ENCODE results near the gene PRRT3.

DNA sequence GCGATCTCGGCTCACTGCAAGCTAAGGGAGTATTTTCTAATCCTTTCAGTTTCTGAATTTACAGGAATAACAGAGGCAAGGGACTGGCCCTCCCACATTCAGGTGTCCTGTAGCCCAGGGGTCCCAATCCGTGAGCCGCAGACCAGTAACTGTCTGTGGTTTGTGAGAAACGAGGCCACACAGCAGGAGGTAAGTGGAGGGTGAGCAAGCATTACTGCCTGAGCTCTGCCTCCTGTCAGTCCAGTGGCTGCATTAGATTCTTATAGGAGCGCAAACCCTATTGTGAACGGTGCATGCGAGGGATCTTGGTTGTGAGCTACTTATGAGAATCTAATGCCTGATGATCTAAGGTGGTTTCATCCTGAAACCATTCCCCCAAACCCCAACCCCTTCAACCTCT lies 40.3 kb downstream of the PRRT3 start:
- TF ChIP-seq, protein P1, sequence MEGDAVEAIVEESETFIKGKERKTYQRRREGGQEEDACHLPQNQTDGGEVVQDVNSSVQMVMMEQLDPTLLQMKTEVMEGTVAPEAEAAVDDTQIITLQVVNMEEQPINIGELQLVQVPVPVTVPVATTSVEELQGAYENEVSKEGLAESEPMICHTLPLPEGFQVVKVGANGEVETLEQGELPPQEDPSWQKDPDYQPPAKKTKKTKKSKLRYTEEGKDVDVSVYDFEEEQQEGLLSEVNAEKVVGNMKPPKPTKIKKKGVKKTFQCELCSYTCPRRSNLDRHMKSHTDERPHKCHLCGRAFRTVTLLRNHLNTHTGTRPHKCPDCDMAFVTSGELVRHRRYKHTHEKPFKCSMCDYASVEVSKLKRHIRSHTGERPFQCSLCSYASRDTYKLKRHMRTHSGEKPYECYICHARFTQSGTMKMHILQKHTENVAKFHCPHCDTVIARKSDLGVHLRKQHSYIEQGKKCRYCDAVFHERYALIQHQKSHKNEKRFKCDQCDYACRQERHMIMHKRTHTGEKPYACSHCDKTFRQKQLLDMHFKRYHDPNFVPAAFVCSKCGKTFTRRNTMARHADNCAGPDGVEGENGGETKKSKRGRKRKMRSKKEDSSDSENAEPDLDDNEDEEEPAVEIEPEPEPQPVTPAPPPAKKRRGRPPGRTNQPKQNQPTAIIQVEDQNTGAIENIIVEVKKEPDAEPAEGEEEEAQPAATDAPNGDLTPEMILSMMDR (conservative IDR thresholded peaks at IDR 0.05): no peak
- no peak for TF ChIP-seq EZH2 (IDR thresholded peaks at IDR 0.05; ENCODE audit: low read depth)

Measured in PC-9 (cell line).